Retinal pigment epithelial cell (primary cell): Measurements from ENCODE around the gene DCHS1.
A peak's percentile ranks its signal among the peaks of the same experiment; 100 is the strongest.

Source experiments
- DNase-seq: peaks from one replicate; pipeline ENCODE4 v3.0.0-alpha.2; 2010; ENCODE audit warnings: low read depth
- H3K4me3 ChIP-seq: 2 replicates; pipeline ENCODE4 v1.5.1; 2011; ENCODE audit warnings: mild to moderate bottlenecking, low read length, control low read depth, moderate library complexity
- CTCF ChIP-seq: conservative IDR thresholded peaks from 2 replicates; pipeline ENCODE4 v1.5.1; 2011; ENCODE audit warnings: low read depth, low read length, control low read depth, inconsistent platforms

DCHS1 gene

GRCh38 chr11:6584528-6584927, 71.1 kb downstream of the DCHS1 start:
- H3K4me3 ChIP-seq, result no peak overlapping the region
- TF ChIP-seq CTCF, result no peak
- DNase-seq, result no peak

- no peak for DNase-seq
- H3K4me3 ChIP-seq, result no peak overlapping the region
- TF ChIP-seq CTCF, result no peak
Measured at GRCh38 chr11:6583584-6583983, 72.0 kb downstream of the DCHS1 start.

- no peak overlapping the region for H3K4me3 ChIP-seq
- no peak for DNase-seq
- no peak for TF ChIP-seq CTCF
Measured at GRCh38 chr11:6579681-6580080, 75.9 kb downstream of the DCHS1 start.

- no peak overlapping the region for H3K4me3 ChIP-seq
- DNase-seq, result no peak
- no peak for TF ChIP-seq CTCF
Measured at GRCh38 chr11:6578134-6578533, 77.5 kb downstream of the DCHS1 start.

- no peak overlapping the region for H3K4me3 ChIP-seq
- no peak for TF ChIP-seq CTCF
Measured at GRCh38 chr11:6576471-6577373, 78.9 kb downstream of the DCHS1 start.

GRCh38 chr11:6574816-6575715, 80.5 kb downstream of the DCHS1 start:
- no peak overlapping the region for H3K4me3 ChIP-seq
- no peak for TF ChIP-seq CTCF
- no peak for DNase-seq

More at GRCh38 chr11:6576471-6577373, 78.9 kb downstream of the DCHS1 start:
- peak; percentile 72 for DNase-seq

GRCh38 chr11:6572215-6572614, 83.4 kb downstream of the DCHS1 start:
- TF ChIP-seq CTCF, result no peak
- no peak for DNase-seq
- no peak overlapping the region for H3K4me3 ChIP-seq
